Caco-2 (cell line): ENCODE measurements around the gene GHRH. TPM values are rescaled to one million over a fixed set of nuclear protein-coding genes. Genes with fewer than 3 reads are reported as not detected.

Experiments
- BruUV-seq: library from RNA; stranded (reverse); fragments of 400-500 nt; replicated peaks from 2 replicates; lab custom pipeline; 2021; lab: Mats Ljungman, UMichigan
- CTCF ChIA-PET: fragments of 300-600 bp; sonication (Branson Sonifier 250); formaldehyde crosslinking; loops from one replicate; lab custom pipeline; 2022; ENCODE audit warnings: antibody characterized with exemption; lab: Charles Lee
- POLR2A ChIA-PET: fragments of 300-600 bp; sonication (Branson Sonifier 250); formaldehyde crosslinking; loops from one replicate; lab custom pipeline; 2022; ENCODE audit warnings: antibody characterized with exemption; lab: Charles Lee
- DNase-seq, 2 experiments: peaks; one replicate each; pipeline versions ENCODE4 v3.0.0 to v3.0.0-alpha.2; 2020 to 2022
- H3K27me3 ChIP-seq: replicated peaks from 2 replicates; pipeline ENCODE4 v1.6.0; 2011; ENCODE audit warnings: low read length; ENCODE audit not compliant: control insufficient read depth, insufficient read depth
- H3K36me3 ChIP-seq: 2 replicates; pipeline ENCODE4 v1.5.1; 2011; ENCODE audit warnings: low read length; ENCODE audit not compliant: control insufficient read depth, insufficient read depth
- H3K4me1 ChIP-seq: fragments of 250-450 bp; sonication (Bioruptor Pico); 2 replicates; pipeline ENCODE4 v1.5.1; 2020; ENCODE audit warnings: mild to moderate bottlenecking
- H3K4me3 ChIP-seq: 2 replicates; pipeline ENCODE4 v1.5.1; 2011; ENCODE audit warnings: low read depth, mild to moderate bottlenecking, control low read depth, low read length
- H3K9me3 ChIP-seq: fragments of 250-450 bp; sonication (Bioruptor Pico); 2 replicates; pipeline ENCODE4 v1.5.1; 2020; ENCODE audit warnings: mild to moderate bottlenecking, moderate library complexity
- H3K27ac Mint-ChIP-seq: one replicate; pipeline ENCODE4 v1.8.0; 2022; ENCODE audit warnings: mixed read lengths; ENCODE audit not compliant: unreplicated experiment
- H3K27me3 Mint-ChIP-seq: one replicate; pipeline ENCODE4 v1.8.0; 2022; ENCODE audit warnings: mixed read lengths; ENCODE audit not compliant: insufficient read depth, unreplicated experiment
- H3K36me3 Mint-ChIP-seq: one replicate; pipeline ENCODE4 v1.8.0; 2022; ENCODE audit warnings: mild to moderate bottlenecking, mixed read lengths; ENCODE audit not compliant: insufficient read depth, unreplicated experiment
- H3K4me1 Mint-ChIP-seq: one replicate; pipeline ENCODE4 v1.8.0; 2022; ENCODE audit warnings: low read depth, mixed read lengths; ENCODE audit not compliant: unreplicated experiment
- H3K4me3 Mint-ChIP-seq: one replicate; pipeline ENCODE4 v1.8.0; 2022; ENCODE audit warnings: mild to moderate bottlenecking, moderate library complexity, mixed read lengths; ENCODE audit not compliant: unreplicated experiment
- H3K9me3 Mint-ChIP-seq: one replicate; pipeline ENCODE4 v1.8.0; 2022; ENCODE audit warnings: mixed read lengths; ENCODE audit not compliant: unreplicated experiment
- intact Hi-C: fragments of 100-400 bp; cut with micrococcal nuclease; formaldehyde crosslinking; loops from one replicate; pipeline ENCODE4 v1.10.0; 2022; ENCODE audit not compliant: unreplicated experiment
- total RNA-seq: library from RNA; stranded (reverse); gene quantifications from 2 replicates; pipeline ENCODE4 v1.2.3, GENCODE V29; 2022
- TF ChIP-seq, protein P1 (sequence below), 2 experiments: fragments of 200-600 bp in 1 of 2; IDR thresholded peaks; 1 replicate in 1 of 2; 2 replicates in 1 of 2; pipeline versions ENCODE4 v1.5.1 to v1.8.0; 2011 to 2022; ENCODE audit warnings: antibody characterized with exemption in 1 of 2, control low read depth in 1 of 2, inconsistent platforms in 1 of 2, low read depth in 1 of 2, low read length in 1 of 2, mild to moderate bottlenecking in 1 of 2, moderate library complexity in 1 of 2; ENCODE audit not compliant: insufficient read depth in 1 of 2, severe bottlenecking in 1 of 2, unreplicated experiment in 1 of 2

Gene GHRH
- total RNA-seq, 1 experiment from 2014 or later, result not detected

DNA sequence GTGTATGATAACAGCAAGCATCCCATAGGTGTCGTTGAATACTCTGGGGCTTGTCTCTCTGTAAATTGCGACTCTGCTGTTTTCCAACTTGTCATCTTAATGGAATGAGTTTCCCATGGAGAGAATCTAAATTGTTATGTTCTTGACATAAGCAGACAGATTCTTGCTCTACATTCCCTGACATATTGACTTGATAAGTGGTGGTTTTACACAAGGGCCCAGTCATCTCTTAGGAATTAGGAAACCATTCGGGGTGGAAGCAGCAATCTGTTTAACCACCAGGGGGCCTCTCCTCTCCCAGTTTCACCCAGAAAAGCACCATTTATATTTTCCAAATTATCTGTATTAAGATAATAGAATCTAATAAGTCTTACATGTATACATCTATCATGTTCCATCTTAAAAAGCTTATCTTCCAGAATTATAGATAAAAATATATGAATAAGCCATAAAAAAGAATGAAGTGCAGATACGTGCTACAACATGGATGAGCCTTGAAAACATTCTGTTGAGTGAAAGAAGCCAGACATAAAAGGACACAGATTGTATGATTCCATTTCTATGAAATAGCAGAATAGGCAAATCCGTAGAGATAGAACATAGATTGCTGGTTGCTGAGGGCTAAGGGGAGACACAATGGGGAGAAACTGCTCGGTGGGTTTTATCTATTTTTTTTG lies 59.2 kb downstream of the GHRH start:
- H3K4me1 Mint-ChIP-seq, result peaks cover 16% of the 10 kb centered on the region
- Histone ChIP-seq H3K4me1 (peaks cover 9% of the 10 kb centered on the region), H3K27me3 (no peaks in the 10 kb centered on the region), H3K4me3 (no peak overlapping the region), H3K36me3 (peaks cover 19% of the 10 kb centered on the region), H3K9me3 (no peaks in the 10 kb centered on the region)
- no peak overlapping the region for H3K4me3 Mint-ChIP-seq
- TF ChIP-seq, protein P1, sequence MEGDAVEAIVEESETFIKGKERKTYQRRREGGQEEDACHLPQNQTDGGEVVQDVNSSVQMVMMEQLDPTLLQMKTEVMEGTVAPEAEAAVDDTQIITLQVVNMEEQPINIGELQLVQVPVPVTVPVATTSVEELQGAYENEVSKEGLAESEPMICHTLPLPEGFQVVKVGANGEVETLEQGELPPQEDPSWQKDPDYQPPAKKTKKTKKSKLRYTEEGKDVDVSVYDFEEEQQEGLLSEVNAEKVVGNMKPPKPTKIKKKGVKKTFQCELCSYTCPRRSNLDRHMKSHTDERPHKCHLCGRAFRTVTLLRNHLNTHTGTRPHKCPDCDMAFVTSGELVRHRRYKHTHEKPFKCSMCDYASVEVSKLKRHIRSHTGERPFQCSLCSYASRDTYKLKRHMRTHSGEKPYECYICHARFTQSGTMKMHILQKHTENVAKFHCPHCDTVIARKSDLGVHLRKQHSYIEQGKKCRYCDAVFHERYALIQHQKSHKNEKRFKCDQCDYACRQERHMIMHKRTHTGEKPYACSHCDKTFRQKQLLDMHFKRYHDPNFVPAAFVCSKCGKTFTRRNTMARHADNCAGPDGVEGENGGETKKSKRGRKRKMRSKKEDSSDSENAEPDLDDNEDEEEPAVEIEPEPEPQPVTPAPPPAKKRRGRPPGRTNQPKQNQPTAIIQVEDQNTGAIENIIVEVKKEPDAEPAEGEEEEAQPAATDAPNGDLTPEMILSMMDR (IDR thresholded peaks at IDR 0.05; ENCODE audit: insufficient read depth in 1 of 2, low read depth in 1 of 2, low read length in 1 of 2, severe bottlenecking in 1 of 2, unreplicated experiment in 1 of 2), result peak; percentile 96 to 99
- POLR2A ChIA-PET, result interaction anchor here (0.9 kb wide), 1 partner anchor 24 kb away, joined by 5 read pairs; no protein-coding TSS in a partner anchor
- no TSS peak for BruUV-seq
- H3K9me3 Mint-ChIP-seq, result no peaks in the 10 kb centered on the region
- H3K36me3 Mint-ChIP-seq, result peaks cover 100% of the 10 kb centered on the region
- CTCF ChIA-PET, result interaction anchor here (0.6 kb wide), 1 partner anchor 11 kb away, joined by 3 read pairs; no protein-coding TSS in a partner anchor
- intact Hi-C loops, result loop anchor here (1.0 to 2.0 kb wide), 2 partner anchors 178 to 332 kb away; no protein-coding TSS in a partner anchor
- H3K27ac Mint-ChIP-seq, result no peak overlapping the region
- no peaks in the 10 kb centered on the region for H3K27me3 Mint-ChIP-seq
- DNase-seq, result peak; percentile 74 to 82

DNA sequence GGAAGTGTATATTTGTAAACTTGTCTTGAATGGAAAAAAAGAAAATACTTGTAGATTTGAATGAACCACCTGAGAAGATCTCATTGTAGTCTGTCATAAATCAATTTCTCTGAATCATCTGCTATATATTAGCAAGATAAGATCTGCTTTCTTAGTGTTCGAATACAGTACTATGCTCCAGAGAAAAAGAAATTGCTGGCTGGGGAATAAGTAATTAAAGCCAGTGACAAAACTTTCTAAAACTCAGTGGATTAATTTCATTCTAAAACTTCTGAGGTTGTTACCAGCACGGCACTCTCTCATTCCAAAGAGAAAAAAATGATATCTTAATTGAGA lies 59.8 kb downstream of the GHRH start:
- TF ChIP-seq, protein P1 (IDR thresholded peaks at IDR 0.05; ENCODE audit: insufficient read depth in 1 of 2, low read depth in 1 of 2, low read length in 1 of 2, severe bottlenecking in 1 of 2, unreplicated experiment in 1 of 2), result no peak
- POLR2A ChIA-PET, result no interaction called here
- H3K27me3 ChIP-seq, result no peaks in the 10 kb centered on the region
- H3K9me3 ChIP-seq, result no peaks in the 10 kb centered on the region
- H3K4me1 ChIP-seq, result peaks cover 9% of the 10 kb centered on the region
- Mint-ChIP-seq H3K27ac (no peak overlapping the region), H3K4me1 (peaks cover 16% of the 10 kb centered on the region), H3K4me3 (no peak overlapping the region), H3K9me3 (no peaks in the 10 kb centered on the region), H3K36me3 (peaks cover 100% of the 10 kb centered on the region), H3K27me3 (no peaks in the 10 kb centered on the region)
- no peak overlapping the region for H3K4me3 ChIP-seq
- peaks cover 16% of the 10 kb centered on the region for H3K36me3 ChIP-seq
- CTCF ChIA-PET, result interaction anchor here (0.6 to 1.7 kb wide), 3 partner anchors 10 to 576 kb away, joined by 4 to 14 read pairs (median 5); no protein-coding TSS in a partner anchor
- DNase-seq, result no peak
- no TSS peak for BruUV-seq
- intact Hi-C loops, result loop anchor here (1.0 to 2.0 kb wide), 2 partner anchors 179 to 333 kb away; no protein-coding TSS in a partner anchor

Other genes starting within 250 kb of the GHRH start
- gene RBL1, start 165.8 kb downstream of the GHRH start, total RNA-seq, result 35.9 and 37.0 TPM in 2 replicates
- gene RPN2, start 82.5 kb downstream of the GHRH start, total RNA-seq, result 789 and 838 TPM in 2 replicates
- 1.3 and 2.6 TPM in 2 replicates for gene MROH8, start 82.3 kb downstream of the GHRH start, total RNA-seq
- 95.6 and 106 TPM in 2 replicates for gene MANBAL, start 27.8 kb upstream of the GHRH start, total RNA-seq
- gene SRC, start 84.3 kb upstream of the GHRH start, total RNA-seq, result 197 and 222 TPM in 2 replicates